ENCODE results near the gene PLA2G2C. TPM values are rescaled to one million over a fixed set of nuclear protein-coding genes. Genes with fewer than 3 reads are reported as not detected.

PLA2G2C gene
- total and polyA plus RNA-seq, 2 of the 13 experiments (the other 11 are each of a cell fraction or from before 2014, with no cell fraction given), result not detected

- TF ChIP-seq HBP1 (CRISPR knock-in tag; IDR thresholded peaks at IDR 0.05; ENCODE audit: low read depth), result no peak
- TF ChIP-seq RAD51 (IDR thresholded peaks at IDR 0.05; ENCODE audit: borderline replicate concordance), result no peak
- 0 out of 2 replicates have a peak, but pooled peaks have one; percentile 65 for TF ChIP-seq MAZ (IDR thresholded peaks at IDR 0.05; ENCODE audit: borderline replicate concordance, low read depth, low read length)
- TF ChIP-seq MAZ (CRISPR knock-in tag; IDR thresholded peaks at IDR 0.05; ENCODE audit: low read depth), result peak; percentile 63; the same call in 1 of the 2 replicates
- peak; percentile 73 for TF ChIP-seq ELF1 (CRISPR knock-in tag; IDR thresholded peaks at IDR 0.05)
- TF ChIP-seq, protein P1, sequence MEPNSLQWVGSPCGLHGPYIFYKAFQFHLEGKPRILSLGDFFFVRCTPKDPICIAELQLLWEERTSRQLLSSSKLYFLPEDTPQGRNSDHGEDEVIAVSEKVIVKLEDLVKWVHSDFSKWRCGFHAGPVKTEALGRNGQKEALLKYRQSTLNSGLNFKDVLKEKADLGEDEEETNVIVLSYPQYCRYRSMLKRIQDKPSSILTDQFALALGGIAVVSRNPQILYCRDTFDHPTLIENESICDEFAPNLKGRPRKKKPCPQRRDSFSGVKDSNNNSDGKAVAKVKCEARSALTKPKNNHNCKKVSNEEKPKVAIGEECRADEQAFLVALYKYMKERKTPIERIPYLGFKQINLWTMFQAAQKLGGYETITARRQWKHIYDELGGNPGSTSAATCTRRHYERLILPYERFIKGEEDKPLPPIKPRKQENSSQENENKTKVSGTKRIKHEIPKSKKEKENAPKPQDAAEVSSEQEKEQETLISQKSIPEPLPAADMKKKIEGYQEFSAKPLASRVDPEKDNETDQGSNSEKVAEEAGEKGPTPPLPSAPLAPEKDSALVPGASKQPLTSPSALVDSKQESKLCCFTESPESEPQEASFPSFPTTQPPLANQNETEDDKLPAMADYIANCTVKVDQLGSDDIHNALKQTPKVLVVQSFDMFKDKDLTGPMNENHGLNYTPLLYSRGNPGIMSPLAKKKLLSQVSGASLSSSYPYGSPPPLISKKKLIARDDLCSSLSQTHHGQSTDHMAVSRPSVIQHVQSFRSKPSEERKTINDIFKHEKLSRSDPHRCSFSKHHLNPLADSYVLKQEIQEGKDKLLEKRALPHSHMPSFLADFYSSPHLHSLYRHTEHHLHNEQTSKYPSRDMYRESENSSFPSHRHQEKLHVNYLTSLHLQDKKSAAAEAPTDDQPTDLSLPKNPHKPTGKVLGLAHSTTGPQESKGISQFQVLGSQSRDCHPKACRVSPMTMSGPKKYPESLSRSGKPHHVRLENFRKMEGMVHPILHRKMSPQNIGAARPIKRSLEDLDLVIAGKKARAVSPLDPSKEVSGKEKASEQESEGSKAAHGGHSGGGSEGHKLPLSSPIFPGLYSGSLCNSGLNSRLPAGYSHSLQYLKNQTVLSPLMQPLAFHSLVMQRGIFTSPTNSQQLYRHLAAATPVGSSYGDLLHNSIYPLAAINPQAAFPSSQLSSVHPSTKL (CRISPR knock-in tag; IDR thresholded peaks at IDR 0.05), result peak; percentile 35; the same call in 1 of the 2 replicates
- no peak for TF ChIP-seq PBX3 (CRISPR knock-in tag; IDR thresholded peaks at IDR 0.05; ENCODE audit: borderline replicate concordance)
- no peak for TF ChIP-seq ZNF563 (CRISPR knock-in tag; IDR thresholded peaks at IDR 0.05)
- TF ChIP-seq KAT8 (CRISPR knock-in tag; IDR thresholded peaks at IDR 0.05), result 0 out of 2 replicates have a peak, but pooled peaks have one; percentile 22
- TF ChIP-seq, protein P2, sequence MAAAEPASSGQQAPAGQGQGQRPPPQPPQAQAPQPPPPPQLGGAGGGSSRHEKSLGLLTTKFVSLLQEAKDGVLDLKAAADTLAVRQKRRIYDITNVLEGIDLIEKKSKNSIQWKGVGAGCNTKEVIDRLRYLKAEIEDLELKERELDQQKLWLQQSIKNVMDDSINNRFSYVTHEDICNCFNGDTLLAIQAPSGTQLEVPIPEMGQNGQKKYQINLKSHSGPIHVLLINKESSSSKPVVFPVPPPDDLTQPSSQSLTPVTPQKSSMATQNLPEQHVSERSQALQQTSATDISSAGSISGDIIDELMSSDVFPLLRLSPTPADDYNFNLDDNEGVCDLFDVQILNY (CRISPR knock-in tag; conservative IDR thresholded peaks at IDR 0.05), result no peak
- TF ChIP-seq, protein P3, sequence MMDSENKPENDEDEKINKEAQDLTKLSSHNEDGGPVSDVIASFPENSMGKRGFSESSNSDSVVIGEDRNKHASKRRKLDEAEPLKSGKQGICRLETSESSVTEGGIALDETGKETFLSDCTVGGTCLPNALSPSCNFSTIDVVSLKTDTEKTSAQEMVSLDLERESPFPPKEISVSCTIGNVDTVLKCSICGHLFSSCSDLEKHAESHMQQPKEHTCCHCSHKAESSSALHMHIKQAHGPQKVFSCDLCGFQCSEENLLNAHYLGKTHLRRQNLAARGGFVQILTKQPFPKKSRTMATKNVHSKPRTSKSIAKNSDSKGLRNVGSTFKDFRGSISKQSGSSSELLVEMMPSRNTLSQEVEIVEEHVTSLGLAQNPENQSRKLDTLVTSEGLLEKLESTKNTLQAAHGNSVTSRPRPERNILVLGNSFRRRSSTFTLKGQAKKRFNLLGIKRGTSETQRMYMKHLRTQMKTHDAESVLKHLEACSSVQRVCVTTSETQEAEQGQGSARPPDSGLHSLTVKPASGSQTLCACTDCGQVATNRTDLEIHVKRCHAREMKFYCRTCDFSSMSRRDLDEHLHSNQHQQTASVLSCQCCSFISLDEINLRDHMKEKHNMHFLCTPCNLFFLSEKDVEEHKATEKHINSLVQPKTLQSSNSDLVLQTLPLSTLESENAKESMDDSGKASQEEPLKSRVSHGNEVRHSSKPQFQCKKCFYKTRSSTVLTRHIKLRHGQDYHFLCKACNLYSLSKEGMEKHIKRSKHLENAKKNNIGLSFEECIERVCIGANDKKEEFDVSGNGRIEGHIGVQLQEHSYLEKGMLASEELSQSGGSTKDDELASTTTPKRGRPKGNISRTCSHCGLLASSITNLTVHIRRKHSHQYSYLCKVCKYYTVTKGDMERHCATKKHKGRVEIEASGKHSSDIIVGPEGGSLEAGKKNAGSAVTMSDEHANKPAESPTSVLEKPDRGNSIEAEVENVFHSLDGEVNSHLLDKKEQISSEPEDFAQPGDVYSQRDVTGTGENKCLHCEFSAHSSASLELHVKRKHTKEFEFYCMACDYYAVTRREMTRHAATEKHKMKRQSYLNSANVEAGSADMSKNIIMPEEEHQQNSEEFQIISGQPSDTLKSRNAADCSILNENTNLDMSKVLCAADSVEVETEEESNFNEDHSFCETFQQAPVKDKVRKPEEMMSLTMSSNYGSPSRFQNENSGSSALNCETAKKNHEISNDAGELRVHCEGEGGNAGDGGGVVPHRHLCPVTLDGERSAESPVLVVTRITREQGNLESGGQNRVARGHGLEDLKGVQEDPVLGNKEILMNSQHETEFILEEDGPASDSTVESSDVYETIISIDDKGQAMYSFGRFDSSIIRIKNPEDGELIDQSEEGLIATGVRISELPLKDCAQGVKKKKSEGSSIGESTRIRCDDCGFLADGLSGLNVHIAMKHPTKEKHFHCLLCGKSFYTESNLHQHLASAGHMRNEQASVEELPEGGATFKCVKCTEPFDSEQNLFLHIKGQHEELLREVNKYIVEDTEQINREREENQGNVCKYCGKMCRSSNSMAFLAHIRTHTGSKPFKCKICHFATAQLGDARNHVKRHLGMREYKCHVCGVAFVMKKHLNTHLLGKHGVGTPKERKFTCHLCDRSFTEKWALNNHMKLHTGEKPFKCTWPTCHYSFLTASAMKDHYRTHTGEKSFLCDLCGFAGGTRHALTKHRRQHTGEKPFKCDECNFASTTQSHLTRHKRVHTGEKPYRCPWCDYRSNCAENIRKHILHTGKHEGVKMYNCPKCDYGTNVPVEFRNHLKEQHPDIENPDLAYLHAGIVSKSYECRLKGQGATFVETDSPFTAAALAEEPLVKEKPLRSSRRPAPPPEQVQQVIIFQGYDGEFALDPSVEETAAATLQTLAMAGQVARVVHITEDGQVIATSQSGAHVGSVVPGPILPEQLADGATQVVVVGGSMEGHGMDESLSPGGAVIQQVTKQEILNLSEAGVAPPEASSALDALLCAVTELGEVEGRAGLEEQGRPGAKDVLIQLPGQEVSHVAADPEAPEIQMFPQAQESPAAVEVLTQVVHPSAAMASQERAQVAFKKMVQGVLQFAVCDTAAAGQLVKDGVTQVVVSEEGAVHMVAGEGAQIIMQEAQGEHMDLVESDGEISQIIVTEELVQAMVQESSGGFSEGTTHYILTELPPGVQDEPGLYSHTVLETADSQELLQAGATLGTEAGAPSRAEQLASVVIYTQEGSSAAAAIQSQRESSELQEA (CRISPR knock-in tag; IDR thresholded peaks at IDR 0.05; ENCODE audit: not compliant biosample characterization), result peak; percentile 33
- TF ChIP-seq MEIS1 (CRISPR knock-in tag; IDR thresholded peaks at IDR 0.05; ENCODE audit: borderline replicate concordance), result no peak
Measured at GRCh38 chr1:20151906-20152598, 34.3 kb downstream of the PLA2G2C start (continued).

All from HepG2 (cell line).